Jurkat, Clone E6-1 (cell line): ENCODE data around the gene TRIM8. TPM values are rescaled to one million over a fixed set of nuclear protein-coding genes. Genes with fewer than 3 reads are reported as not detected.

Experiments
- DNase-seq: peaks from one replicate; pipeline ENCODE4 v3.0.0-alpha.2; 2011; ENCODE audit warnings: low read depth, low spot score
- H3K4me3 ChIP-seq: 2 replicates; pipeline ENCODE4 v1.5.1; 2011; ENCODE audit warnings: mild to moderate bottlenecking, low read length, control low read depth, moderate library complexity
- polyA plus RNA-seq: library from polyadenylated mRNA; unstranded; fragments of >200 nt; gene quantifications from one replicate; pipeline ENCODE4 v1.2.1, GENCODE V29; 2012; ENCODE audit warnings: missing spikeins; ENCODE audit not compliant: insufficient read length, insufficient read depth

The TRIM8 gene
- polyA plus RNA-seq: 42.6 TPM

GRCh38 chr10:102644066-102644645, at the start of gene TRIM8:
Gene TRIM8 (plus strand): TSS chr10:102644479. CDS start chr10:102644618, 139 bp downstream.
- peak within 1 kb of the TSS; percentile 68 for H3K4me3 ChIP-seq
- DNase-seq: no peak

GRCh38 chr10:102595293-102595692, 49.0 kb upstream of the TRIM8 start:
- no peak overlapping the region for H3K4me3 ChIP-seq
- DNase-seq: no peak

- DNase-seq: no peak
- no peak overlapping the region for H3K4me3 ChIP-seq
Observed at GRCh38 chr10:102595897-102596296, 48.4 kb upstream of the TRIM8 start.

- H3K4me3 ChIP-seq: no peak overlapping the region
- DNase-seq: peak; percentile 23
Observed at GRCh38 chr10:102596506-102596971, 47.7 kb upstream of the TRIM8 start.

GRCh38 chr10:102597131-102597991, 46.9 kb upstream of the TRIM8 start:
- H3K4me3 ChIP-seq: no peak overlapping the region
- DNase-seq: no peak

GRCh38 chr10:102598243-102598642, 46.0 kb upstream of the TRIM8 start:
- H3K4me3 ChIP-seq: no peak overlapping the region

GRCh38 chr10:102599565-102600327, 44.5 kb upstream of the TRIM8 start:
- DNase-seq: no peak
- no peak overlapping the region for H3K4me3 ChIP-seq

More at GRCh38 chr10:102598243-102598642, 46.0 kb upstream of the TRIM8 start:
- no peak for DNase-seq

- no peak overlapping the region for H3K4me3 ChIP-seq
- no peak for DNase-seq
Observed at GRCh38 chr10:102600816-102601215, 43.5 kb upstream of the TRIM8 start.

GRCh38 chr10:102601639-102602038, 42.6 kb upstream of the TRIM8 start:
- no peak for DNase-seq
- no peak overlapping the region for H3K4me3 ChIP-seq

- no peak overlapping the region for H3K4me3 ChIP-seq
Observed at GRCh38 chr10:102602272-102603045, 41.8 kb upstream of the TRIM8 start.

GRCh38 chr10:102603946-102604345, 40.3 kb upstream of the TRIM8 start:
- no peak overlapping the region for H3K4me3 ChIP-seq
- no peak for DNase-seq

More at GRCh38 chr10:102602272-102603045, 41.8 kb upstream of the TRIM8 start:
- no peak for DNase-seq

GRCh38 chr10:102604439-102604841, 39.8 kb upstream of the TRIM8 start:
- H3K4me3 ChIP-seq: no peak overlapping the region
- DNase-seq: no peak

- DNase-seq: no peak
- H3K4me3 ChIP-seq: no peak overlapping the region
Observed at GRCh38 chr10:102605712-102606111, 38.6 kb upstream of the TRIM8 start.

GRCh38 chr10:102608487-102608886, 35.8 kb upstream of the TRIM8 start:
- no peak overlapping the region for H3K4me3 ChIP-seq
- DNase-seq: no peak

- no peak overlapping the region for H3K4me3 ChIP-seq
- DNase-seq: no peak
Observed at GRCh38 chr10:102610441-102610887, 33.8 kb upstream of the TRIM8 start.

GRCh38 chr10:102611514-102612087, 32.7 kb upstream of the TRIM8 start:
- DNase-seq: no peak

GRCh38 chr10:102612964-102613275, 31.4 kb upstream of the TRIM8 start:
- no peak for DNase-seq
- no peak overlapping the region for H3K4me3 ChIP-seq

More at GRCh38 chr10:102611514-102612087, 32.7 kb upstream of the TRIM8 start:
- H3K4me3 ChIP-seq: no peak overlapping the region

- H3K4me3 ChIP-seq: no peak overlapping the region
- no peak for DNase-seq
Observed at GRCh38 chr10:102613286-102613685, 31.0 kb upstream of the TRIM8 start.

- no peak for DNase-seq
- H3K4me3 ChIP-seq: no peak overlapping the region
Observed at GRCh38 chr10:102613785-102614184, 30.5 kb upstream of the TRIM8 start.
